Adrenal gland (tissue), 5 donors: ENCODE results near the gene NDUFB10.

Experiments
- POLR2A ChIP-seq, 2 donors: fragments of 450-650 bp; IDR thresholded peaks; one replicate each; pipeline ENCODE4 v1.6.1; 2017; ENCODE audit warnings: antibody characterized with exemption in 2 of 2, mild to moderate bottlenecking in 2 of 2, moderate library complexity in 1 of 2
- TF ChIP-seq, protein P1 (sequence below), 6 experiments: fragments of 450-650 bp in 4 of 6; fragments of 200-600 bp in 2 of 6; sonication (generic) in 1 of 6; IDR thresholded peaks; 1 replicate in 5 of 6; 2 replicates in 1 of 6; pipeline versions ENCODE4 v1.5.1 to v1.8.0; 2016 to 2021; ENCODE audit warnings: antibody characterized with exemption in 6 of 6, mild to moderate bottlenecking in 2 of 6, moderate library complexity in 1 of 6
- donor health status: DM: no; HTN: no; CAD: no.

DNA sequence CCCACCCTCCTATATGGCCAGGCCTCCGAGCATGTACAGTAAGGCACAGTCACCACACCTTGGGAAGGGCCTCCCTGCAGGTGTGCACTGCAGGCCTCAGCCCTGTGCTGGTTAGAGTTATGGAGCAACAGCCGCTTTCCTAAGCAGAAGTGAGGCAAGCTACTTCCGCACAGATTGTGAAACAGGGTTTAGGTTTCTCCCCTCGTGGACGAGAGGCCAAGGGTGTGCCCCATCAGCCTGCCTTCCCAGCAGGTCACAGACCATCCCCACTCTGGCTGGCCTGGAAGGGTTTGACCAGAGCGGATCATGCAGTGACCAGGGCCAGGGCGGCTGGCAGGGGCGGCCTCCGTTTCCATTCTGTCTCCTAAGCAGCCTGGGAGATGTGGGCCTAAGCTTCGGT, 21.0 kb upstream of the NDUFB10 start:
- TF ChIP-seq, protein P1, sequence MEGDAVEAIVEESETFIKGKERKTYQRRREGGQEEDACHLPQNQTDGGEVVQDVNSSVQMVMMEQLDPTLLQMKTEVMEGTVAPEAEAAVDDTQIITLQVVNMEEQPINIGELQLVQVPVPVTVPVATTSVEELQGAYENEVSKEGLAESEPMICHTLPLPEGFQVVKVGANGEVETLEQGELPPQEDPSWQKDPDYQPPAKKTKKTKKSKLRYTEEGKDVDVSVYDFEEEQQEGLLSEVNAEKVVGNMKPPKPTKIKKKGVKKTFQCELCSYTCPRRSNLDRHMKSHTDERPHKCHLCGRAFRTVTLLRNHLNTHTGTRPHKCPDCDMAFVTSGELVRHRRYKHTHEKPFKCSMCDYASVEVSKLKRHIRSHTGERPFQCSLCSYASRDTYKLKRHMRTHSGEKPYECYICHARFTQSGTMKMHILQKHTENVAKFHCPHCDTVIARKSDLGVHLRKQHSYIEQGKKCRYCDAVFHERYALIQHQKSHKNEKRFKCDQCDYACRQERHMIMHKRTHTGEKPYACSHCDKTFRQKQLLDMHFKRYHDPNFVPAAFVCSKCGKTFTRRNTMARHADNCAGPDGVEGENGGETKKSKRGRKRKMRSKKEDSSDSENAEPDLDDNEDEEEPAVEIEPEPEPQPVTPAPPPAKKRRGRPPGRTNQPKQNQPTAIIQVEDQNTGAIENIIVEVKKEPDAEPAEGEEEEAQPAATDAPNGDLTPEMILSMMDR (IDR thresholded peaks at IDR 0.05), result no peak
- TF ChIP-seq POLR2A (IDR thresholded peaks at IDR 0.05), result no peak
